Liver (tissue), 9 donors: ENCODE results near the gene KCNIP1. TPM values are rescaled to one million over a fixed set of nuclear protein-coding genes. Genes with fewer than 3 reads are reported as not detected.

Experiments used
- DNase-seq: peaks from one replicate; pipeline ENCODE4 v3.0.0-alpha.2; 2017; ENCODE audit warnings: low spot score
- H3K27ac ChIP-seq, 2 donors: one replicate each; pipeline ENCODE4 v1.7.0; 2013; ENCODE audit warnings: inconsistent platforms in 2 of 2, low read length in 2 of 2, control low read depth in 1 of 2, low read depth in 1 of 2, mild to moderate bottlenecking in 1 of 2
- H3K27me3 ChIP-seq, 4 donors: one replicate each; pipeline versions ENCODE4 v1.6.1 to v1.7.0; 2013; ENCODE audit warnings: low read length in 3 of 4, inconsistent platforms in 1 of 4, mild to moderate bottlenecking in 1 of 4, moderate library complexity in 1 of 4; ENCODE audit not compliant: control insufficient read depth in 4 of 4, insufficient read depth in 4 of 4
- H3K36me3 ChIP-seq, 4 donors: one replicate each; pipeline versions ENCODE4 v1.6.1 to v1.7.0; 2013; ENCODE audit warnings: low read length in 3 of 4, mild to moderate bottlenecking in 3 of 4, low read depth in 1 of 4, moderate library complexity in 1 of 4; ENCODE audit not compliant: control insufficient read depth in 4 of 4, insufficient read depth in 3 of 4
- H3K4me1 ChIP-seq, 4 donors: one replicate each; pipeline versions ENCODE4 v1.6.1 to v1.7.0; 2013; ENCODE audit warnings: low read length in 3 of 4, mild to moderate bottlenecking in 3 of 4, moderate library complexity in 1 of 4; ENCODE audit not compliant: control insufficient read depth in 4 of 4, insufficient read depth in 4 of 4
- H3K4me3 ChIP-seq, 3 donors: one replicate each; pipeline versions ENCODE4 v1.6.1 to v1.7.0; 2013; ENCODE audit warnings: low read length in 3 of 3, control low read depth in 1 of 3, low read depth in 1 of 3, mild to moderate bottlenecking in 1 of 3
- H3K9ac ChIP-seq, 2 donors: one replicate each; pipeline ENCODE4 v1.7.0; 2013; ENCODE audit warnings: low read length in 2 of 2, mild to moderate bottlenecking in 2 of 2, moderate library complexity in 2 of 2, control low read depth in 1 of 2, low read depth in 1 of 2
- H3K9me3 ChIP-seq, 4 donors: one replicate each; pipeline versions ENCODE4 v1.6.1 to v1.7.0; 2013; ENCODE audit warnings: low read length in 3 of 4; ENCODE audit not compliant: control insufficient read depth in 4 of 4
- EGR1 ChIP-seq, 2 donors: IDR thresholded peaks; 2 replicates each; pipeline ENCODE4 v1.6.1; 2016 to 2018; ENCODE audit warnings: antibody characterized with exemption in 2 of 2, low read depth in 2 of 2
- FOXA1 ChIP-seq: IDR thresholded peaks from 2 replicates; pipeline ENCODE4 v1.6.1; 2016; ENCODE audit warnings: antibody characterized with exemption
- FOXA2 ChIP-seq: IDR thresholded peaks from 2 replicates; pipeline ENCODE4 v1.6.1; 2016; ENCODE audit warnings: antibody characterized with exemption
- GABPA ChIP-seq, 2 donors: IDR thresholded peaks in 1 of 2; conservative IDR thresholded peaks in 1 of 2; 2 replicates each; pipeline ENCODE4 v1.6.1; 2016; ENCODE audit warnings: antibody characterized with exemption in 2 of 2, mild to moderate bottlenecking in 1 of 2, moderate library complexity in 1 of 2
- HNF4A ChIP-seq, 2 donors: conservative IDR thresholded peaks; 2 replicates each; pipeline ENCODE4 v1.6.1; 2016; ENCODE audit warnings: antibody characterized with exemption in 2 of 2, mild to moderate bottlenecking in 2 of 2
- HNF4G ChIP-seq: IDR thresholded peaks from 2 replicates; pipeline ENCODE4 v1.6.1; 2016; ENCODE audit warnings: antibody characterized with exemption
- JUND ChIP-seq, 2 donors: IDR thresholded peaks; 2 replicates each; pipeline ENCODE4 v1.6.1; 2016; ENCODE audit warnings: antibody characterized with exemption in 2 of 2
- NR2F2 ChIP-seq: IDR thresholded peaks from 2 replicates; pipeline ENCODE4 v1.6.1; 2016; ENCODE audit warnings: antibody characterized with exemption
- RAD21 ChIP-seq, 2 donors: IDR thresholded peaks; 2 replicates each; pipeline ENCODE4 v1.6.1; 2016; ENCODE audit warnings: antibody characterized with exemption in 2 of 2, mild to moderate bottlenecking in 2 of 2
- RXRA ChIP-seq, 2 donors: IDR thresholded peaks; 2 replicates each; pipeline ENCODE4 v1.6.1; 2017 to 2018; ENCODE audit warnings: antibody characterized with exemption in 2 of 2, mild to moderate bottlenecking in 1 of 2
- TAF1 ChIP-seq: conservative IDR thresholded peaks from 2 replicates; pipeline ENCODE4 v1.6.1; 2016; ENCODE audit warnings: antibody characterized with exemption, mild to moderate bottlenecking
- YY1 ChIP-seq: IDR thresholded peaks from 2 replicates; pipeline ENCODE4 v1.6.1; 2016; ENCODE audit warnings: antibody characterized with exemption, mild to moderate bottlenecking
- WGBS: extraction: QIAGEN DNeasy Blood & Tissue Kit; methylation state at CpG from one replicate; pipeline ENCODE4 v1.1.7; 2013; 5-methylcytosine and 5-hydroxymethylcytosine counted together
- polyA plus RNA-seq, 2 donors: library from polyadenylated mRNA; stranded (reverse) in 1 of 2; unstranded in 1 of 2; fragments of 200-250 nt in 1 of 2; fragments of >200 nt in 1 of 2; fragmentation: Nextera tagmentation in 1 of 2; extraction: Ambion mirVana in 1 of 2; gene quantifications; one replicate each; pipeline versions ENCODE4 v1.2.1 to v1.2.3, GENCODE V29; 2013 to 2015
- total RNA-seq, 2 donors: library from RNA; depleted of rRNA; stranded (reverse); fragments of >200 nt; gene quantifications; one replicate each; pipeline ENCODE4 v1.2.3, GENCODE V29; 2014
- TF ChIP-seq, protein P1 (sequence below): fragments of 150-350 bp; IDR thresholded peaks from 2 replicates; pipeline ENCODE4 v1.5.1; 2017; ENCODE audit warnings: improper control_type of control experiment, low read depth, low read length; ENCODE audit not compliant: missing input control
- TF ChIP-seq, protein P2 (sequence below): IDR thresholded peaks from 2 replicates; pipeline ENCODE4 v1.6.1; 2016; ENCODE audit warnings: antibody characterized with exemption
- TF ChIP-seq, protein P3 (sequence below): IDR thresholded peaks from 2 replicates; pipeline ENCODE4 v1.6.1; 2016; ENCODE audit warnings: antibody characterized with exemption
- TF ChIP-seq, protein P4 (sequence below): IDR thresholded peaks from 2 replicates; pipeline ENCODE4 v1.6.1; 2016; ENCODE audit warnings: antibody characterized with exemption, mild to moderate bottlenecking
- TF ChIP-seq, protein P5 (sequence below): IDR thresholded peaks from 2 replicates; pipeline ENCODE4 v1.6.1; 2016; ENCODE audit warnings: antibody characterized with exemption
- donor health status: healthy.
- donor health status: healthy.
- donor health status: healthy.
- donor health status: healthy.
- donor health status: healthy.

The KCNIP1 gene
- total and polyA plus RNA-seq, 4 donors: 0.08 to 0.23 TPM; not detected in 2

DNA sequence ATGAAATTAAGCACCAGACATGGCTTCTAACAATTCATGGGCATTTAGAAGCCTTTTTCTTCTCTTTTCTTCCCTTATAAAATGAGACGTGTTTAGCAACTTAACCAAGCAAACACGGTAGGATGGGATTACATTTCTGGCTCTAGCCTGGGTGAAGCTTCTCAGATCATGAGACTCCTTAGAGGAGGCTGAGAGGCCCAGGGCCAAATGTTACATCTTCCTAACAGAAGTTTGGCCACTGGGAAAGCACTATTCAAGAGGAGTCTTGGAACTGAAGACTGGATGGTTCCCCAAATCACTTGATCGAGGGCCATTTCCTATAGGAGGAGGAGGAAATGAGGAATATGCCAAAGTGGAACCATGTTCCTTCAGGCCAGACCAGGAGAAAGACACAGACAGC, 281.6 kb downstream of the KCNIP1 start:
- 81% methylated on average over 3 of the region's 3 CpGs for WGBS
- TF ChIP-seq TAF1 (no peak), YY1 (no peak), GABPA (IDR thresholded peaks at IDR 0.05 in 1 of 2, conservative IDR thresholded peaks at IDR 0.05 in 1 of 2) (no peak), FOXA2 (no peak), FOXA1 (no peak), RAD21 (IDR thresholded peaks at IDR 0.05) (no peak), HNF4G (no peak), EGR1 (IDR thresholded peaks at IDR 0.05; ENCODE audit: low read depth in 2 of 2) (no peak), NR2F2 (no peak), RXRA (IDR thresholded peaks at IDR 0.05) (no peak), JUND (IDR thresholded peaks at IDR 0.05) (no peak), HNF4A (conservative IDR thresholded peaks at IDR 0.05) (no peak)
- TF ChIP-seq, protein P1, sequence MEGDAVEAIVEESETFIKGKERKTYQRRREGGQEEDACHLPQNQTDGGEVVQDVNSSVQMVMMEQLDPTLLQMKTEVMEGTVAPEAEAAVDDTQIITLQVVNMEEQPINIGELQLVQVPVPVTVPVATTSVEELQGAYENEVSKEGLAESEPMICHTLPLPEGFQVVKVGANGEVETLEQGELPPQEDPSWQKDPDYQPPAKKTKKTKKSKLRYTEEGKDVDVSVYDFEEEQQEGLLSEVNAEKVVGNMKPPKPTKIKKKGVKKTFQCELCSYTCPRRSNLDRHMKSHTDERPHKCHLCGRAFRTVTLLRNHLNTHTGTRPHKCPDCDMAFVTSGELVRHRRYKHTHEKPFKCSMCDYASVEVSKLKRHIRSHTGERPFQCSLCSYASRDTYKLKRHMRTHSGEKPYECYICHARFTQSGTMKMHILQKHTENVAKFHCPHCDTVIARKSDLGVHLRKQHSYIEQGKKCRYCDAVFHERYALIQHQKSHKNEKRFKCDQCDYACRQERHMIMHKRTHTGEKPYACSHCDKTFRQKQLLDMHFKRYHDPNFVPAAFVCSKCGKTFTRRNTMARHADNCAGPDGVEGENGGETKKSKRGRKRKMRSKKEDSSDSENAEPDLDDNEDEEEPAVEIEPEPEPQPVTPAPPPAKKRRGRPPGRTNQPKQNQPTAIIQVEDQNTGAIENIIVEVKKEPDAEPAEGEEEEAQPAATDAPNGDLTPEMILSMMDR: no peak
- TF ChIP-seq, protein P2, sequence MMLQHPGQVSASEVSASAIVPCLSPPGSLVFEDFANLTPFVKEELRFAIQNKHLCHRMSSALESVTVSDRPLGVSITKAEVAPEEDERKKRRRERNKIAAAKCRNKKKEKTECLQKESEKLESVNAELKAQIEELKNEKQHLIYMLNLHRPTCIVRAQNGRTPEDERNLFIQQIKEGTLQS: no peak
- TF ChIP-seq, protein P3, sequence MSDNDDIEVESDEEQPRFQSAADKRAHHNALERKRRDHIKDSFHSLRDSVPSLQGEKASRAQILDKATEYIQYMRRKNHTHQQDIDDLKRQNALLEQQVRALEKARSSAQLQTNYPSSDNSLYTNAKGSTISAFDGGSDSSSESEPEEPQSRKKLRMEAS: no peak
- TF ChIP-seq, protein P4, sequence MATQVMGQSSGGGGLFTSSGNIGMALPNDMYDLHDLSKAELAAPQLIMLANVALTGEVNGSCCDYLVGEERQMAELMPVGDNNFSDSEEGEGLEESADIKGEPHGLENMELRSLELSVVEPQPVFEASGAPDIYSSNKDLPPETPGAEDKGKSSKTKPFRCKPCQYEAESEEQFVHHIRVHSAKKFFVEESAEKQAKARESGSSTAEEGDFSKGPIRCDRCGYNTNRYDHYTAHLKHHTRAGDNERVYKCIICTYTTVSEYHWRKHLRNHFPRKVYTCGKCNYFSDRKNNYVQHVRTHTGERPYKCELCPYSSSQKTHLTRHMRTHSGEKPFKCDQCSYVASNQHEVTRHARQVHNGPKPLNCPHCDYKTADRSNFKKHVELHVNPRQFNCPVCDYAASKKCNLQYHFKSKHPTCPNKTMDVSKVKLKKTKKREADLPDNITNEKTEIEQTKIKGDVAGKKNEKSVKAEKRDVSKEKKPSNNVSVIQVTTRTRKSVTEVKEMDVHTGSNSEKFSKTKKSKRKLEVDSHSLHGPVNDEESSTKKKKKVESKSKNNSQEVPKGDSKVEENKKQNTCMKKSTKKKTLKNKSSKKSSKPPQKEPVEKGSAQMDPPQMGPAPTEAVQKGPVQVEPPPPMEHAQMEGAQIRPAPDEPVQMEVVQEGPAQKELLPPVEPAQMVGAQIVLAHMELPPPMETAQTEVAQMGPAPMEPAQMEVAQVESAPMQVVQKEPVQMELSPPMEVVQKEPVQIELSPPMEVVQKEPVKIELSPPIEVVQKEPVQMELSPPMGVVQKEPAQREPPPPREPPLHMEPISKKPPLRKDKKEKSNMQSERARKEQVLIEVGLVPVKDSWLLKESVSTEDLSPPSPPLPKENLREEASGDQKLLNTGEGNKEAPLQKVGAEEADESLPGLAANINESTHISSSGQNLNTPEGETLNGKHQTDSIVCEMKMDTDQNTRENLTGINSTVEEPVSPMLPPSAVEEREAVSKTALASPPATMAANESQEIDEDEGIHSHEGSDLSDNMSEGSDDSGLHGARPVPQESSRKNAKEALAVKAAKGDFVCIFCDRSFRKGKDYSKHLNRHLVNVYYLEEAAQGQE: no peak
- TF ChIP-seq, protein P5, sequence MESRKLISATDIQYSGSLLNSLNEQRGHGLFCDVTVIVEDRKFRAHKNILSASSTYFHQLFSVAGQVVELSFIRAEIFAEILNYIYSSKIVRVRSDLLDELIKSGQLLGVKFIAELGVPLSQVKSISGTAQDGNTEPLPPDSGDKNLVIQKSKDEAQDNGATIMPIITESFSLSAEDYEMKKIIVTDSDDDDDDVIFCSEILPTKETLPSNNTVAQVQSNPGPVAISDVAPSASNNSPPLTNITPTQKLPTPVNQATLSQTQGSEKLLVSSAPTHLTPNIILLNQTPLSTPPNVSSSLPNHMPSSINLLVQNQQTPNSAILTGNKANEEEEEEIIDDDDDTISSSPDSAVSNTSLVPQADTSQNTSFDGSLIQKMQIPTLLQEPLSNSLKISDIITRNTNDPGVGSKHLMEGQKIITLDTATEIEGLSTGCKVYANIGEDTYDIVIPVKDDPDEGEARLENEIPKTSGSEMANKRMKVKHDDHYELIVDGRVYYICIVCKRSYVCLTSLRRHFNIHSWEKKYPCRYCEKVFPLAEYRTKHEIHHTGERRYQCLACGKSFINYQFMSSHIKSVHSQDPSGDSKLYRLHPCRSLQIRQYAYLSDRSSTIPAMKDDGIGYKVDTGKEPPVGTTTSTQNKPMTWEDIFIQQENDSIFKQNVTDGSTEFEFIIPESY: no peak
- H3K4me3 ChIP-seq: no peak overlapping the region
- DNase-seq: no peak
- H3K4me1 ChIP-seq: no peaks in the 10 kb centered on the region
- H3K36me3 ChIP-seq: no peaks in the 10 kb centered on the region
- no peaks in the 10 kb centered on the region for H3K9me3 ChIP-seq
- H3K27me3 ChIP-seq: no peaks in the 10 kb centered on the region
- no peak overlapping the region for H3K27ac ChIP-seq
- H3K9ac ChIP-seq: no peak overlapping the region

Other genes with a start within 250 kb of the KCNIP1 start
- gene LCP2, start 206.2 kb upstream of the KCNIP1 start, total RNA-seq: 10 to 100 TPM in 1 of 2 donors, 1 to 10 TPM in 1; 7.3 to 16.3 TPM
- 1 to 10 TPM; 3.6 to 6.0 TPM for gene LCP2, start 206.2 kb upstream of the KCNIP1 start, polyA plus RNA-seq
- gene KCNMB1, start 114.7 kb upstream of the KCNIP1 start, total RNA-seq: under 1 TPM; 0.14 to 0.25 TPM
- under 1 TPM; 0.04 to 0.31 TPM for gene KCNMB1, start 114.7 kb upstream of the KCNIP1 start, polyA plus RNA-seq